ENCODE results near the gene A2M. TPM values are rescaled to one million over a fixed set of nuclear protein-coding genes. Genes with fewer than 3 reads are reported as not detected.

A2M gene
- total RNA-seq, 1 experiment from 2014 or later, result not detected

- DNase-seq, result no peak
- intact Hi-C loops (cut with micrococcal nuclease; ENCODE audit: unreplicated experiment), result no loop called here
- H3K27me3 Mint-ChIP-seq (ENCODE audit: unreplicated experiment), result no peaks in the 10 kb centered on the region
- no peak overlapping the region for H3K4me3 Mint-ChIP-seq (ENCODE audit: low read depth, unreplicated experiment)
- no peaks in the 10 kb centered on the region for H3K9me3 Mint-ChIP-seq (ENCODE audit: low read depth, unreplicated experiment)
- H3K36me3 Mint-ChIP-seq (ENCODE audit: insufficient read depth, unreplicated experiment), result no peaks in the 10 kb centered on the region
- TF ChIP-seq CTCF (IDR thresholded peaks at IDR 0.05; ENCODE audit: unreplicated experiment), result no peak
- H3K27ac Mint-ChIP-seq (ENCODE audit: unreplicated experiment), result no peak overlapping the region
- no peaks in the 10 kb centered on the region for H3K4me1 Mint-ChIP-seq (ENCODE audit: low read depth, unreplicated experiment)
- CTCF ChIA-PET, result no interaction called here
- BruUV-seq (replicated peaks), result no TSS peak
These were observed 14.6 kb downstream of the A2M start for GRCh38 chr12:9101018-9101687.

- CTCF ChIA-PET, result no interaction called here
- Mint-ChIP-seq H3K27me3 (ENCODE audit: unreplicated experiment) (no peaks in the 10 kb centered on the region), H3K4me1 (ENCODE audit: low read depth, unreplicated experiment) (no peaks in the 10 kb centered on the region), H3K4me3 (ENCODE audit: low read depth, unreplicated experiment) (no peak overlapping the region), H3K9me3 (ENCODE audit: low read depth, unreplicated experiment) (no peaks in the 10 kb centered on the region), H3K36me3 (ENCODE audit: insufficient read depth, unreplicated experiment) (no peaks in the 10 kb centered on the region), H3K27ac (ENCODE audit: unreplicated experiment) (no peak overlapping the region)
- no TSS peak for BruUV-seq (replicated peaks)
- no peak for TF ChIP-seq CTCF (IDR thresholded peaks at IDR 0.05; ENCODE audit: unreplicated experiment)
- intact Hi-C loops (cut with micrococcal nuclease; ENCODE audit: unreplicated experiment), result no loop called here
- no peak for DNase-seq
These were observed 16.0 kb downstream of the A2M start for GRCh38 chr12:9099552-9100190.

GRCh38 chr12:9098463-9099026 lies 17.2 kb downstream of the A2M start:
- no TSS peak for BruUV-seq (replicated peaks)

GRCh38 chr12:9098115-9098452 lies 17.6 kb downstream of the A2M start:
- intact Hi-C loops (cut with micrococcal nuclease; ENCODE audit: unreplicated experiment), result no loop called here

More at GRCh38 chr12:9098463-9099026, 17.2 kb downstream of the A2M start:
- Mint-ChIP-seq H3K27me3 (ENCODE audit: unreplicated experiment) (no peaks in the 10 kb centered on the region), H3K4me1 (ENCODE audit: low read depth, unreplicated experiment) (no peaks in the 10 kb centered on the region), H3K9me3 (ENCODE audit: low read depth, unreplicated experiment) (no peaks in the 10 kb centered on the region), H3K27ac (ENCODE audit: unreplicated experiment) (no peak overlapping the region), H3K4me3 (ENCODE audit: low read depth, unreplicated experiment) (no peak overlapping the region), H3K36me3 (ENCODE audit: insufficient read depth, unreplicated experiment) (no peaks in the 10 kb centered on the region)
- no peak for DNase-seq
- CTCF ChIA-PET, result interaction anchor here (0.6 kb wide), 1 partner anchor 445 kb away, joined by 3 read pairs; no protein-coding TSS in a partner anchor
- no peak for TF ChIP-seq CTCF (IDR thresholded peaks at IDR 0.05; ENCODE audit: unreplicated experiment)
- intact Hi-C loops (cut with micrococcal nuclease; ENCODE audit: unreplicated experiment), result no loop called here

More at GRCh38 chr12:9098115-9098452, 17.6 kb downstream of the A2M start:
- H3K4me3 Mint-ChIP-seq (ENCODE audit: low read depth, unreplicated experiment), result no peak overlapping the region
- no peak overlapping the region for H3K27ac Mint-ChIP-seq (ENCODE audit: unreplicated experiment)
- no peaks in the 10 kb centered on the region for H3K27me3 Mint-ChIP-seq (ENCODE audit: unreplicated experiment)
- H3K36me3 Mint-ChIP-seq (ENCODE audit: insufficient read depth, unreplicated experiment), result no peaks in the 10 kb centered on the region
- no peaks in the 10 kb centered on the region for H3K4me1 Mint-ChIP-seq (ENCODE audit: low read depth, unreplicated experiment)
- H3K9me3 Mint-ChIP-seq (ENCODE audit: low read depth, unreplicated experiment), result no peaks in the 10 kb centered on the region
- no peak for TF ChIP-seq CTCF (IDR thresholded peaks at IDR 0.05; ENCODE audit: unreplicated experiment)
- DNase-seq, result no peak
- CTCF ChIA-PET, result interaction anchor here (0.6 to 1.3 kb wide), 3 partner anchors 12 to 600 kb away, joined by 3 to 4 read pairs (median 3); no protein-coding TSS in a partner anchor
- BruUV-seq (replicated peaks), result no TSS peak
